ENCODE measurements around the gene PECR.

- TF ChIP-seq CTCF (IDR thresholded peaks at IDR 0.05), result no peak
- no peak for TF ChIP-seq POLR2A (IDR thresholded peaks at IDR 0.05)
Measured at GRCh38 chr2:216008387-216008786, 73.2 kb downstream of the PECR start.

All from uterus (tissue), 2 donors.